ENCODE measurements around the gene ARHGAP5. TPM values are rescaled to one million over a fixed set of nuclear protein-coding genes. Genes with fewer than 3 reads are reported as not detected.

Gene ARHGAP5
- polyA plus RNA-seq, 3 donors from 2014 or later = 6.8 to 16.9 (median 11.3) TPM

DNA sequence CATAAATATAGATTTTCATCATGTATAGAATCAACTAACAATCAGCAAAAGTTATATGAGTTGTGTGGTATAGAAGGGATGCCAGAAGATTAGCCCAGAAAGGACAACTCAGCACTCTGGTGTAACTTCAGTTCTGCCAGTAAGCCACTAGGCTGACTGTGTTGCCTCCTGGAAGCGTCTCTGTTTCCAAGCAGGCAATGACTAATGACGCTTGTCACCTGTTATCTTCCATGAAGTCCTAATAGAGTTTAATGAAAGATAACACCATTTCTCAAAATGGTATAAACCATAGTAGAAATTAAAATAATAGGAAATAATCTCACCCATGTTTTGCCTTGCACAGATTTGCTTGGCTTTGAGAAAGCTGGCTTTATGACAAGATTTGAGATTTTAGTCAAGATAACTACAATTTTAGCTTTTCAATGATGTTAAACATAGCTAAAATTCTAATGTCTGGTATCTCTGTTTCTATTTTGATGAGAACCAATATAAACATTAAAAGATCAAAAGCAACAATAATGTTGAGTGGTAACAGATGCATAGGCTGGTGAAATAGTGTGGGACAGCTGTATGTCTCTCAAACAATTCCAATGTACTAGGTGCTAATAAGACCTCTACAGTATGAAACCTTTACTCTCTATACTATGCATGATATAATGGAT, 115.7 kb downstream of the ARHGAP5 start:
- Mint-ChIP-seq H3K27ac (no peak overlapping the region), H3K9me3 (no peaks in the 10 kb centered on the region), H3K4me3 (no peak overlapping the region), H3K4me1 (no peaks in the 10 kb centered on the region), H3K27me3 (ENCODE audit: low read depth in 3 of 3) (peaks cover 4 to 5% (median 4%) of the 10 kb centered on the region in 3 donors), H3K36me3 (no peaks in the 10 kb centered on the region)
- no peak for DNase-seq

DNA sequence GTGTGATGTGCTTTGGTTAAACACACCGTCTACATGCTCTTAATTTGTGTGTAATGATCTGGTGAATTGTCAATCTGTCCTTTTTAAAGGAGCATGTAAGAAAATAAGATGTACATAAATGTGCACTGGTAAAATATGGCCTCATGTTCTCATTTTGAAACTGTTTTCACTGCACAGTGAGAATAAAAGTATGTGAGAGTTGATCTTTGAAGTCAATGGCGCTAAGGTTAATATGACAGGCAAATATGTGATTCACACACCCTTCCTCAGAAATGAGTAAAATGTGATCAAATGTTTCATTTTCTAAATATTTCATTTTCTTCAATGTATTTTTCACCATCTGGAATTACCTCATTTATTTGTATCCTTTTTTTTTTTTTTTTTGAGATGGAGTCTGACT, 116.4 kb downstream of the ARHGAP5 start:
- Mint-ChIP-seq H3K9me3 (no peaks in the 10 kb centered on the region), H3K4me1 (no peaks in the 10 kb centered on the region), H3K27ac (no peak overlapping the region), H3K4me3 (no peak overlapping the region), H3K27me3 (ENCODE audit: low read depth in 3 of 3) (peaks cover 2 to 4% (median 4%) of the 10 kb centered on the region in 3 donors), H3K36me3 (no peaks in the 10 kb centered on the region)
- no peak for DNase-seq

DNA sequence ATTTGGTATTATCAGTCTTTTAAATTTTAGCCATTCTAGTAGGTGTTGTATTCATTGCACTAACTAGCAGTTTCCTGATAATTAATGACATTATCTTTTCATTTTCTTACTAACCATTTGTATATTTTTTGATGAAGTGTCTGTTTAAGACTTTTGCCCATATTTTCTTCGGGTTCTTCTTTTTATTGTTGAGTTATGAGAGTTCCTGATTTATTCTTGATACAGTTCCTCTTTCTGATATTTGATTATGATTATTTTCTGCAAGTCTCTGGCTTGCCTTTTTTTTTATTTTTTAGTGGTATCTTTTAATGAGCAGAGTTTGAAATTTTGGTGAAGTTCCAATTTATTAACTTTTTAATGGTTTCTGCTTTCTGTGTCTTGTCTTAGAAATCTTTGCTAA, 118.5 kb downstream of the ARHGAP5 start:
- Mint-ChIP-seq H3K4me3 (no peak overlapping the region), H3K9me3 (no peaks in the 10 kb centered on the region), H3K4me1 (peaks cover under 1 to 2% of the 10 kb centered on the region in 2 donors), H3K36me3 (no peaks in the 10 kb centered on the region), H3K27me3 (ENCODE audit: low read depth in 3 of 3) (peaks cover 0 to 4% (median 4%) of the 10 kb centered on the region in 3 donors), H3K27ac (no peak overlapping the region)
- no peak for DNase-seq

DNA sequence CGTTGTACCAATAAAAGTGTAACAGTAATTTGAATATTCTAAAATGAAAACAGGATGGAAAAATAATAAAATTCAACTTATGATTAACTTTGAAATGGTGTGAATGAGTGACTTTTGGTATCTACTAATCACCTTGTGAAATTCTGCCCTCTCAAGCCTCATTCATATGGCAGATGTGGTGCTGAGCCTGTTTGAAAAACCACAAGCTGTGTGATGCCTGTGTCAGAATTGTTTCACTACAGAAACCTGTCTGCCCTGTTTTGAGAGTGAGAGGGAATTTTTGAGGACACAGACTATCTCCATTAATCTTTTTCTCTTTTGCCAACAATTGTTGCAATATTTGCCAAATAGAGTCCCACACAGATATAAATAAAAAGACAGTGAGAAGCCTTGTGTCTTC, 120.8 kb downstream of the ARHGAP5 start:
- no peak for DNase-seq
- Mint-ChIP-seq H3K27me3 (ENCODE audit: low read depth in 3 of 3) (peaks cover 11 to 15% (median 15%) of the 10 kb centered on the region in 3 donors), H3K4me1 (peaks cover 24 to 25% of the 10 kb centered on the region in 2 donors), H3K36me3 (no peaks in the 10 kb centered on the region), H3K4me3 (no peak overlapping the region), H3K9me3 (no peaks in the 10 kb centered on the region), H3K27ac (no peak overlapping the region)

DNA sequence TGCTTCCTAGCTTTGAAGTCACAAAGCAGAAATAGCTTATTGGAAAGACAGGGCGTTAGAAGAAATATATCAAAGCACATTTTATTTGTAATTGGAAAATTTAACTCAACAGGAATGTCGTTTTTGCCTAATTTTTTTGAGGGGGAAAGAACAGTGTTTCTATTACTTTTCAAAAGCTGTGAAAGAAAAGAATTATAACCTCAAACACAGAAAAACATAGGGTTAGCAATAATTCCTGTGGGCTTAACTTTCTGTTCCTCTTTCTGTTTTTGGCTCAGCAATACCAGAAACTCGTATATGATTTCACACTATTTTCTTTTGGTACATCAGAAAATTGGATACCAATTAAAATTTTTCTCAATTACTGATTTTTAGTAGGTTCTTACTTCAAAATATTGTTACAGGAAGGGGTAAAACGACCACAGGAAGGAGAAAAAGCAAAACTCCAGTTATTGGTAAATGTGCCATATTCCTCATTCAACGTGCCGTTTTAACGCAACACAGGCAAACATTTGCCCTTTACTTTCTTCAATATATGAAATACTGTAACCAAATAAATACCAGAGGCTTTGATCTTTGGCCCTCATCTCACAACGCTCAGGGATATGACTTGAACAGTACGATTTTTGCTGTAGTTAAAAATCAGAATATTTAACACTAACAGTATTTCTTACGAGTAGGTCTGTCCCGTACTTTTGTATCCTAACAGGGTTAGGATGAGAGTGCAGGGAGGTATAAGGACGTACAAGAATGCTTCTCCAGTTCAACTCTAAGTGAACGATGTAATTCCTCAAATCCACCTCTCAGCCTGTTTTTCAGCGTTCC, 123.5 kb downstream of the ARHGAP5 start:
- H3K36me3 Mint-ChIP-seq = no peaks in the 10 kb centered on the region
- H3K9me3 Mint-ChIP-seq = no peaks in the 10 kb centered on the region
- peak overlapping the region in 3 of 6 donors; percentile 1 to 96 (median 15) for H3K27ac Mint-ChIP-seq
- H3K4me1 Mint-ChIP-seq = peaks cover 35 to 39% of the 10 kb centered on the region in 2 donors
- DNase-seq = no peak
- peak overlapping the region; percentile 83 to 92 (median 88) for H3K4me3 Mint-ChIP-seq
- H3K27me3 Mint-ChIP-seq (ENCODE audit: low read depth in 3 of 3) = peaks cover 23 to 29% (median 25%) of the 10 kb centered on the region in 3 donors

DNA sequence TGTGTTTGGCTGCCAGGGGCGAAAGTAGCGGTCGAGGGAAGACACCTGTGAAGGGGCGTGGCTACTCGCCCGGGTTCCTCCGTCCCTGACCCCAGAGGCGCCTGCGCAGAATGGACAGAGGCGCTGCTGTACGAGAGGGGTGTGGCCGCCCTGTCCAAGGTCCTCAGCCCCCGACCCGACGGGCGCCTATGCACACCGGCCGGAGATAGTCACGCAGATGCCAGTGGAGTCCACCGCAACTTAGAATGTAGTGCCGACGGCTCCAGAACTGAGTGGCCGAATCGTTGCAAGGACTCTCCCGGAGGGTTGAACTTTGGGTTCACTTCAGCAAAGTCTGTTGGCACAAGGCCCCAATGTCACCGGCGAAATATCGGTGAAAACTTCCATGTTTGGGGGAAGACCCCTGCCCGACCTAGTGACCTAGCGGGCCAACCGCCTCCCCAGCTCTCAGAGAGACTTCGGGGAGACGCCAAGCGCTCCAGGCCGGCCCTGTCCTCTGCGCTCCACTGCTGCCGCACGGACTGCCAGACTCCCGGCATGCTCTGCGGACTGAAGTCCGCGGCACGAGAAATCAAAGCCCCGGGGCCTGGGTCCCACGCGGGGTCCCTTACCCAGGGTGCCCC, 124.2 kb downstream of the ARHGAP5 start:
- Mint-ChIP-seq H3K27me3 (ENCODE audit: low read depth in 3 of 3) (peaks cover 23 to 29% (median 25%) of the 10 kb centered on the region in 3 donors), H3K27ac (peak overlapping the region; percentile 1 to 96 (median 92)), H3K4me3 (peak overlapping the region; percentile 83 to 92 (median 88)), H3K9me3 (no peaks in the 10 kb centered on the region), H3K4me1 (peaks cover 35 to 39% of the 10 kb centered on the region in 2 donors), H3K36me3 (no peaks in the 10 kb centered on the region)
- peak; percentile 60 to 64 (median 61) for DNase-seq

DNA sequence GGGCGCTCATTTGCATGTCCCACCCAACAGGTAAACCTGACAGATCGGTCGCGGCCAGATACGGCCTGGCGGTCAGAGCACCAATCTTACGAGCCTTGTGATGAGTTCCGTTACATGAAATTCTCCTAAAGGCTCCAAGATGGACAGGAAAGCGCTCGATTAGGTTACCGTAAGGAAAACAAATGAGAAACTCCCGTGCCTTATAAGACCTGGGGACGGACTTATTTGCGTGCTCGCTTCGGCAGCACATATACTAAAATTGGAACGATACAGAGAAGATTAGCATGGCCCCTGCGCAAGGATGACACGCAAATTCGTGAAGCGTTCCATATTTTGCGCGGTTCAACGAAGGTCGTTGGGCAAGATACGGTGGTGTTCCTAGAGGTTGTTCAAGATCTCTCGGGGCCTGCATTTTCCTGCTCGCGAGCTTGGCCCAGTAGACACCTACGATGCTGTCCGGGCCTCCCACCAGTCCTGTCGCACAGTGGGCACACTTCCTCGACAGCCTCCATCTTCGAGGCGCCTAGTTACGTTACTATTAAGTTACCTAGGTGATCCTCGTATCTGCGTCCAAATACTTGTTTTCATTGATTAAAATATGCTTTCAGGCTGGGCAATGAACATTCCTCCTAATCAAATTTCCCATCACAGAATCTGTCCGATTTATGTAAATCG, 124.8 kb downstream of the ARHGAP5 start, which contains the start of gene RNU6-7:
Gene RNU6-7, plus strand, starts transcription at position 230 of the 675 bp plus-strand sequence.
- Mint-ChIP-seq H3K4me3 (peak within 1 kb of the TSS; percentile 83 to 92 (median 88)), H3K4me1 (peaks cover 35 to 39% of the 10 kb centered on the region in 2 donors), H3K27me3 (ENCODE audit: low read depth in 3 of 3) (peaks cover 24 to 26% (median 25%) of the 10 kb centered on the region in 3 donors), H3K27ac (peak within 1 kb of the TSS; percentile 86 to 96 (median 93)), H3K36me3 (no peaks in the 10 kb centered on the region), H3K9me3 (no peaks in the 10 kb centered on the region)
- DNase-seq = peak in 1 of 3 donors; percentile 32

DNA sequence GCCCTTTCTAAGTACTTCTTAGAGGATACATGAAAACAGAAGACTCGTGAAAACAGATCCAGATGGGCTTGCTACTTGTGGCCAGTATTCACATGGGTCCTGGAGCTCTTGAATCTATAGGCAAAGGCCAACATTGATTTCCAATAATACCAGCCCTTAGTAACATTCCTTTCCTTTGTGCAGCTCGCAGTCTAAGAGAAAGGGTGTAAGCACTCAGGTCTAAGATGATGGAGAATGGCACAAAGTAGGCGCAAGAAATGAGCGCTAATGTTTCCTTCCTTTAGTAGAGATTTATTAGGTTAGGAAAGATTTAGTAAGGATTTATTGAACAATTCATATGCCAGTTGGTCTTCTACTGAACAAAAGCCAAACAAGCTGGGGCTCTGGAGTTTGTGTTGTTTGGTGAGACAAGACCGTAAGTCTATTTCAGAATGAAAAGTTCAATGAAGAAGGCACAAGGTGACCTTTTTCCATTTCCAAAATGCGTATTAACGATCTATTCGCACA, 125.4 kb downstream of the ARHGAP5 start:
- no peak for DNase-seq
- H3K4me3 Mint-ChIP-seq = peak overlapping the region; percentile 83 to 92 (median 88)
- no peaks in the 10 kb centered on the region for H3K9me3 Mint-ChIP-seq
- H3K27ac Mint-ChIP-seq = peak overlapping the region; percentile 86 to 96 (median 93)
- no peaks in the 10 kb centered on the region for H3K36me3 Mint-ChIP-seq
- H3K4me1 Mint-ChIP-seq = peaks cover 35 to 39% of the 10 kb centered on the region in 2 donors
- H3K27me3 Mint-ChIP-seq (ENCODE audit: low read depth in 3 of 3) = peaks cover 24 to 26% (median 25%) of the 10 kb centered on the region in 3 donors

DNA sequence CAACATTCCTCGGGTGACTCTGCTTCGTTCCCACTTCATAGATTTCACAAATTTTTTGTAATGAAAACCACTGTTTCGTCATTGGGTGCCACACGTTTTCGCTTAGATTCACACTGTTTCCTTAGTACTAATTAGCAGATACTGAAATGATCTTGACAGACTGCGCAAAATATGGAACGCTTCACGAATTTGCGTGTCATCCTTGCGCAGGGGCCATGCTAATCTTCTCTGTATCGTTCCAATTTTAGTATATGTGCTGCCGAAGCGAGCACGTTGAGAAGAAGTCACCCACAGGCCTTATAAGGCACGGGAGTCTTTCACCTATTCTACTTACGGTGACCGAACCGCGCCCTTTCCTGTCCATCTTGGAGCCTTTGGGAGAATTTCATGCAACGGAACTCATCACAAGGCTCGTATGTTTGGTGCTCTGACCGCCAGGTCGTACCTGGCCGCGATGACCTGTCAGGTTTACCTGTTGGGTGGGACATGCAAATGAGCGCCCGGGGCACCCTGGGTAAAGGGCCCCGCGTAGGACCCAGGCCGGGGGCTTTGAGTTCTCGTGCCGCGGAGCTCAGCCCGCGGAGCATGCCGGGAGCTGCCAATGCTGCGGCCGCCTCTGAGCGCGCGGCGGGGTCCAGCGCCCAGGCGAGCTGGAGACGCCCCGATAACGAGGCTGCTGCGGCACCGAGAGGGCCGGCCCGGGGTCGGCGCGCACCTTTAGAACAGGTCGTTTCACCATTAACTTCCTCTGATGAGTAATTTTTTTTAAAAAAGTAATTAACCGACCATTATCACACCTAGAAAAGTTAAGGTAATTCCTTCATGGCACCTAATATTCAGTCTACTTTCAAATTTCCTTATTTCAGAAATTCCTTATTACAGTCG, 126.1 kb downstream of the ARHGAP5 start, which contains the start of gene RNU6-8:
Gene RNU6-8, minus strand, starts transcription at position 272 of the 885 bp plus-strand sequence.
- H3K27me3 Mint-ChIP-seq (ENCODE audit: low read depth in 3 of 3) = peaks cover 24 to 26% (median 25%) of the 10 kb centered on the region in 3 donors
- DNase-seq = peak; percentile 81 to 88 (median 82)
- H3K9me3 Mint-ChIP-seq = no peaks in the 10 kb centered on the region
- peak within 1 kb of the TSS; percentile 86 to 96 (median 93) for H3K27ac Mint-ChIP-seq
- no peaks in the 10 kb centered on the region for H3K36me3 Mint-ChIP-seq
- H3K4me3 Mint-ChIP-seq = peak within 1 kb of the TSS; percentile 83 to 92 (median 88)
- H3K4me1 Mint-ChIP-seq = peaks cover 35 to 39% of the 10 kb centered on the region in 2 donors

DNA sequence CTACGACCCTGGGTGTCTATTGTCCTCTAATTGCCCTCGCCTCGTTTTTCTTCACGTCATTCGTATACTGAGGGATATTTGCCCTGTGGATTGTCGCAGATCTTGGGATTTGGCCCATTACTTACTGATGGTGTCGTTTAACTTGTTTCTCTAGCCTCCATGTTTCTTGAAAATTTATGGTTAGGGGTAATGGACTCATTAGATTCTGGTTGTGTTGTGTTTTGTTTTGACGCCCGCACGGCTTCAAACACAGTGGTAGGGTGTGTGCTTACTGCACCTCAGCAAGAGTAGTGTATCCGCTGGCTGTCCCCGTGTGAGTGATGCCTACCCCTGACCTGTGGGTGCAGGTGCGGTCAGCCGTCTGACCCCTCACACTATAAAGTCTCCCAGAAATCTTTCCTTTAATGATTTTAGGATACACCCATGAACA, 126.8 kb downstream of the ARHGAP5 start:
- Mint-ChIP-seq H3K9me3 (no peaks in the 10 kb centered on the region), H3K27ac (peak overlapping the region; percentile 30 to 96 (median 84)), H3K4me1 (peaks cover 35 to 39% of the 10 kb centered on the region in 2 donors)

DNA sequence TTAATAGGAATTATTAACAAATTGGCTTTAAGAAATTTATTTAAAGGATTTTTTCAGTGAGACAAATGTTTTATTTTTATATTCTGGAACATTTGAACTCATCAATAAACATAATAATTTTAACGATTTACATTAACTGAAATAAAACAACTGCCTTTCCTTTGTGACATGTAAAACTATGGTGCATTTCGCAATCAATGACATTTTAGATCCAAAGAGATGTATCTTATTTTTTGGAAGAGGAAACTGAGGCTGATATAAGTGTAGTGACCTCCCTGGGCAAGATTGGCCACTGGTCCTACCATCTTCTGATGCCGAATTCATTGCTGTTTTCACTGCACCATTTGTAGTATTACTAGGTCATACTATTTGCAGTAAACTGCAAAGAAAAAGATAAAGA, 128.4 kb downstream of the ARHGAP5 start:
- no peaks in the 10 kb centered on the region for H3K9me3 Mint-ChIP-seq
- no peak overlapping the region for H3K4me3 Mint-ChIP-seq
- H3K27ac Mint-ChIP-seq = no peak overlapping the region
- peaks cover 24 to 29% (median 26%) of the 10 kb centered on the region in 3 donors for H3K27me3 Mint-ChIP-seq (ENCODE audit: low read depth in 3 of 3)
- no peaks in the 10 kb centered on the region for H3K36me3 Mint-ChIP-seq
- peaks cover 35 to 38% of the 10 kb centered on the region in 2 donors for H3K4me1 Mint-ChIP-seq
- no peak for DNase-seq

More for the DNA sequence above, 126.8 kb downstream of the ARHGAP5 start:
- peak in 2 of 3 donors; percentile 2 to 4 for DNase-seq
- Mint-ChIP-seq H3K27me3 (ENCODE audit: low read depth in 3 of 3) (peaks cover 24 to 27% (median 26%) of the 10 kb centered on the region in 3 donors), H3K4me3 (peak overlapping the region; percentile 83 to 92 (median 88)), H3K36me3 (no peaks in the 10 kb centered on the region)

DNA sequence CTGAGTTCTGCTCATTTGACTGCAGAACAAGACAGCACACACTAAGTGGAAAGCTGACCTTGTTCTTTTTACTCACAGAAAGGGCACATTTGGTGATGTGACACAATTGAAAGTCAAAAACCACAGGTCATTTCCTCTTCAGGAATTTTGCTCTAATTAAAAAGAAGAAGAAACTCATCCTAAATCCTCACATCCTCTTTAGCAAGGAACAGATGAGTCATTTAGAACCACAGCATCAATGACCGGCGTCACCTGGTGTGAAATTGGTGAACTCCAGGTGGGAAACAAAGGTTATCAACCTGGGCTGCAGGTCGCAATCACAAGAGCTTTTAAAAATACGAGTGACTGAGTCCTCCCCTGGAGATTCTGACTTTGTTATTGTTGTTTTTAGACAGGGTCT, 128.9 kb downstream of the ARHGAP5 start:
- H3K27ac Mint-ChIP-seq = no peak overlapping the region
- DNase-seq = no peak
- H3K27me3 Mint-ChIP-seq (ENCODE audit: low read depth in 3 of 3) = peaks cover 25 to 29% (median 26%) of the 10 kb centered on the region in 3 donors
- no peak overlapping the region for H3K4me3 Mint-ChIP-seq
- no peaks in the 10 kb centered on the region for H3K36me3 Mint-ChIP-seq
- peaks cover 30 to 34% of the 10 kb centered on the region in 2 donors for H3K4me1 Mint-ChIP-seq
- no peaks in the 10 kb centered on the region for H3K9me3 Mint-ChIP-seq
